SK-N-SH treated with all-trans-retinoic acid at 6 μM for 48 hours (cell line): ENCODE results near the gene ZCCHC24.

Experiments
- ATAC-seq: fragments of 200-7000 bp; cut with Tn5 transposase; 3 replicates; pipeline ENCODE4 v1.9.1; 2020; ENCODE audit warnings: mild to moderate bottlenecking, moderate library complexity
- ARNTL ChIP-seq: fragments of 450-650 bp; formaldehyde crosslinking; IDR thresholded peaks from 2 replicates; pipeline ENCODE4 v1.5.0; 2020; ENCODE audit warnings: low read depth, mild to moderate bottlenecking, moderate library complexity, borderline replicate concordance
- BACH2 ChIP-seq: fragments of 250-450 bp; sonication (Bioruptor Pico); IDR thresholded peaks from 2 replicates; pipeline ENCODE4 v1.9.0; 2021; ENCODE audit warnings: mild to moderate bottlenecking, borderline replicate concordance
- CSRNP3 ChIP-seq: fragments of 250-450 bp; sonication (Bioruptor Pico); IDR thresholded peaks from 2 replicates; pipeline ENCODE4 v1.5.1; 2021; ENCODE audit warnings: mild to moderate bottlenecking, moderate library complexity
- GLIS3 ChIP-seq: fragments of 250-450 bp; sonication (Bioruptor Pico); IDR thresholded peaks from 2 replicates; pipeline ENCODE4 v1.5.0; 2020; ENCODE audit warnings: mild to moderate bottlenecking, moderate library complexity
- OSR1 ChIP-seq: fragments of 250-450 bp; sonication (Bioruptor Pico); IDR thresholded peaks from 2 replicates; pipeline ENCODE4 v1.8.0; 2022; ENCODE audit warnings: moderate library complexity, mild to moderate bottlenecking, inconsistent platforms
- PPARA ChIP-seq: fragments of 250-450 bp; sonication (Bioruptor Pico); IDR thresholded peaks from 2 replicates; pipeline ENCODE4 v1.5.0; 2020; ENCODE audit warnings: mild to moderate bottlenecking, borderline replicate concordance
- RARB ChIP-seq: fragments of 250-450 bp; sonication (Bioruptor Pico); IDR thresholded peaks from 2 replicates; pipeline ENCODE4 v1.8.0; 2021; ENCODE audit warnings: mild to moderate bottlenecking, moderate library complexity
- SNAI2 ChIP-seq: fragments of 250-450 bp; sonication (Bioruptor Pico); IDR thresholded peaks from 2 replicates; pipeline ENCODE4 v1.5.0; 2020; ENCODE audit warnings: mild to moderate bottlenecking, moderate library complexity
- TCF4 ChIP-seq: fragments of 250-450 bp; sonication (Bioruptor Pico); IDR thresholded peaks from 2 replicates; pipeline ENCODE4 v1.8.0; 2021; ENCODE audit warnings: mild to moderate bottlenecking, moderate library complexity, borderline replicate concordance
- TOX ChIP-seq: fragments of 250-450 bp; sonication (Bioruptor Pico); IDR thresholded peaks from 2 replicates; pipeline ENCODE4 v1.8.0; 2021; ENCODE audit warnings: mild to moderate bottlenecking, moderate library complexity, borderline replicate concordance
- ZC3H10 ChIP-seq: fragments of 250-450 bp; sonication (Bioruptor Pico); IDR thresholded peaks from 2 replicates; pipeline ENCODE4 v1.5.1; 2021; ENCODE audit warnings: mild to moderate bottlenecking, moderate library complexity
- ZFP3 ChIP-seq: fragments of 250-450 bp; sonication (Bioruptor Pico); IDR thresholded peaks from 2 replicates; pipeline ENCODE4 v1.5.0; 2020; ENCODE audit warnings: mild to moderate bottlenecking, moderate library complexity
- ZFP30 ChIP-seq: fragments of 450-650 bp; formaldehyde crosslinking; IDR thresholded peaks from 2 replicates; pipeline ENCODE4 v1.5.0; 2022; ENCODE audit warnings: mild to moderate bottlenecking, moderate library complexity
- ZNF565 ChIP-seq: fragments of 450-650 bp; formaldehyde crosslinking; conservative IDR thresholded peaks from 2 replicates; pipeline ENCODE4 v1.5.0; 2020; ENCODE audit warnings: low read depth, mild to moderate bottlenecking, moderate library complexity
- TF ChIP-seq, protein P1 (sequence below): fragments of 250-450 bp; sonication (Bioruptor Pico); IDR thresholded peaks from 2 replicates; pipeline ENCODE4 v1.8.0; 2020; ENCODE audit warnings: mild to moderate bottlenecking, moderate library complexity, borderline replicate concordance
- TF ChIP-seq, protein P2 (sequence below): fragments of 250-450 bp; sonication (Bioruptor Pico); IDR thresholded peaks from 2 replicates; pipeline ENCODE4 v1.5.1; 2020; ENCODE audit warnings: low read depth, mild to moderate bottlenecking, moderate library complexity
- TF ChIP-seq, protein P3 (sequence below): fragments of 250-450 bp; sonication (Bioruptor Pico); IDR thresholded peaks from 2 replicates; pipeline ENCODE4 v1.8.0; 2021; ENCODE audit warnings: low read depth, mild to moderate bottlenecking, moderate library complexity, borderline replicate concordance
- TF ChIP-seq, protein P4 (sequence below): fragments of 250-450 bp; sonication (Bioruptor Pico); IDR thresholded peaks from 2 replicates; pipeline ENCODE4 v1.5.0; 2020; ENCODE audit warnings: mild to moderate bottlenecking, moderate library complexity

The ZCCHC24 gene

DNA sequence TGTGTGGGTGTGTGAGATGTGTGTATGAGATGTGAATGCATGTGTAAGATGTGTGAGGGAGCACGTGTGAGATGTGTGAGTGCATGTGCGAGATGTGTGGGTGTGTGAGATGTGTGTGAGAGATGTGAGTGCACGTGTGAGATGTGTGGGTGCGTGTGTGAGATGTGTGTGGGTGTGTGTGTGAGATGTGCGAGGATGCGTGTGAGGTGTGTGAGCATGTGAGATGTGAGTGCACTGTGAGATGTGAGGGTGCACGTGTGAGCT is 67.1 kb downstream of the ZCCHC24 start:
- ATAC-seq: no peak
- TF ChIP-seq, protein P1, sequence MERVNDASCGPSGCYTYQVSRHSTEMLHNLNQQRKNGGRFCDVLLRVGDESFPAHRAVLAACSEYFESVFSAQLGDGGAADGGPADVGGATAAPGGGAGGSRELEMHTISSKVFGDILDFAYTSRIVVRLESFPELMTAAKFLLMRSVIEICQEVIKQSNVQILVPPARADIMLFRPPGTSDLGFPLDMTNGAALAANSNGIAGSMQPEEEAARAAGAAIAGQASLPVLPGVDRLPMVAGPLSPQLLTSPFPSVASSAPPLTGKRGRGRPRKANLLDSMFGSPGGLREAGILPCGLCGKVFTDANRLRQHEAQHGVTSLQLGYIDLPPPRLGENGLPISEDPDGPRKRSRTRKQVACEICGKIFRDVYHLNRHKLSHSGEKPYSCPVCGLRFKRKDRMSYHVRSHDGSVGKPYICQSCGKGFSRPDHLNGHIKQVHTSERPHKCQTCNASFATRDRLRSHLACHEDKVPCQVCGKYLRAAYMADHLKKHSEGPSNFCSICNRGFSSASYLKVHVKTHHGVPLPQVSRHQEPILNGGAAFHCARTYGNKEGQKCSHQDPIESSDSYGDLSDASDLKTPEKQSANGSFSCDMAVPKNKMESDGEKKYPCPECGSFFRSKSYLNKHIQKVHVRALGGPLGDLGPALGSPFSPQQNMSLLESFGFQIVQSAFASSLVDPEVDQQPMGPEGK: no peak
- TF ChIP-seq ZFP30 (CRISPR knock-in tag) (no peak), GLIS3 (CRISPR knock-in tag) (no peak), ZC3H10 (CRISPR knock-in tag) (no peak)

GRCh38 chr10:79377557-79378382 is 67.7 kb downstream of the ZCCHC24 start:
- no peak for ATAC-seq
- TF ChIP-seq, protein P2, sequence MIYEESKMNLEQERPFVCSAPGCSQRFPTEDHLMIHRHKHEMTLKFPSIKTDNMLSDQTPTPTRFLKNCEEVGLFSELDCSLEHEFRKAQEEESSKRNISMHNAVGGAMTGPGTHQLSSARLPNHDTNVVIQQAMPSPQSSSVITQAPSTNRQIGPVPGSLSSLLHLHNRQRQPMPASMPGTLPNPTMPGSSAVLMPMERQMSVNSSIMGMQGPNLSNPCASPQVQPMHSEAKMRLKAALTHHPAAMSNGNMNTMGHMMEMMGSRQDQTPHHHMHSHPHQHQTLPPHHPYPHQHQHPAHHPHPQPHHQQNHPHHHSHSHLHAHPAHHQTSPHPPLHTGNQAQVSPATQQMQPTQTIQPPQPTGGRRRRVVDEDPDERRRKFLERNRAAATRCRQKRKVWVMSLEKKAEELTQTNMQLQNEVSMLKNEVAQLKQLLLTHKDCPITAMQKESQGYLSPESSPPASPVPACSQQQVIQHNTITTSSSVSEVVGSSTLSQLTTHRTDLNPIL (CRISPR knock-in tag): no peak

- ATAC-seq: no peak
- TF ChIP-seq ZNF565 (CRISPR knock-in tag) (no peak), ZFP3 (CRISPR knock-in tag) (no peak), TOX (no peak), ZC3H10 (CRISPR knock-in tag) (no peak), BACH2 (CRISPR knock-in tag) (no peak), PPARA (CRISPR knock-in tag) (no peak), CSRNP3 (no peak), ARNTL (CRISPR knock-in tag) (no peak), OSR1 (no peak), SNAI2 (no peak), RARB (no peak), TCF4 (no peak)
- TF ChIP-seq, protein P3, sequence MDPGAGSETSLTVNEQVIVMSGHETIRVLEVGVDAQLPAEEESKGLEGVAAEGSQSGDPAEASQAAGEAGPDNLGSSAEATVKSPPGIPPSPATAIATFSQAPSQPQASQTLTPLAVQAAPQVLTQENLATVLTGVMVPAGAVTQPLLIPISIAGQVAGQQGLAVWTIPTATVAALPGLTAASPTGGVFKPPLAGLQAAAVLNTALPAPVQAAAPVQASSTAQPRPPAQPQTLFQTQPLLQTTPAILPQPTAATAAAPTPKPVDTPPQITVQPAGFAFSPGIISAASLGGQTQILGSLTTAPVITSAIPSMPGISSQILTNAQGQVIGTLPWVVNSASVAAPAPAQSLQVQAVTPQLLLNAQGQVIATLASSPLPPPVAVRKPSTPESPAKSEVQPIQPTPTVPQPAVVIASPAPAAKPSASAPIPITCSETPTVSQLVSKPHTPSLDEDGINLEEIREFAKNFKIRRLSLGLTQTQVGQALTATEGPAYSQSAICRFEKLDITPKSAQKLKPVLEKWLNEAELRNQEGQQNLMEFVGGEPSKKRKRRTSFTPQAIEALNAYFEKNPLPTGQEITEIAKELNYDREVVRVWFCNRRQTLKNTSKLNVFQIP (CRISPR knock-in tag): no peak
- TF ChIP-seq, protein P1: no peak
- TF ChIP-seq, protein P4, sequence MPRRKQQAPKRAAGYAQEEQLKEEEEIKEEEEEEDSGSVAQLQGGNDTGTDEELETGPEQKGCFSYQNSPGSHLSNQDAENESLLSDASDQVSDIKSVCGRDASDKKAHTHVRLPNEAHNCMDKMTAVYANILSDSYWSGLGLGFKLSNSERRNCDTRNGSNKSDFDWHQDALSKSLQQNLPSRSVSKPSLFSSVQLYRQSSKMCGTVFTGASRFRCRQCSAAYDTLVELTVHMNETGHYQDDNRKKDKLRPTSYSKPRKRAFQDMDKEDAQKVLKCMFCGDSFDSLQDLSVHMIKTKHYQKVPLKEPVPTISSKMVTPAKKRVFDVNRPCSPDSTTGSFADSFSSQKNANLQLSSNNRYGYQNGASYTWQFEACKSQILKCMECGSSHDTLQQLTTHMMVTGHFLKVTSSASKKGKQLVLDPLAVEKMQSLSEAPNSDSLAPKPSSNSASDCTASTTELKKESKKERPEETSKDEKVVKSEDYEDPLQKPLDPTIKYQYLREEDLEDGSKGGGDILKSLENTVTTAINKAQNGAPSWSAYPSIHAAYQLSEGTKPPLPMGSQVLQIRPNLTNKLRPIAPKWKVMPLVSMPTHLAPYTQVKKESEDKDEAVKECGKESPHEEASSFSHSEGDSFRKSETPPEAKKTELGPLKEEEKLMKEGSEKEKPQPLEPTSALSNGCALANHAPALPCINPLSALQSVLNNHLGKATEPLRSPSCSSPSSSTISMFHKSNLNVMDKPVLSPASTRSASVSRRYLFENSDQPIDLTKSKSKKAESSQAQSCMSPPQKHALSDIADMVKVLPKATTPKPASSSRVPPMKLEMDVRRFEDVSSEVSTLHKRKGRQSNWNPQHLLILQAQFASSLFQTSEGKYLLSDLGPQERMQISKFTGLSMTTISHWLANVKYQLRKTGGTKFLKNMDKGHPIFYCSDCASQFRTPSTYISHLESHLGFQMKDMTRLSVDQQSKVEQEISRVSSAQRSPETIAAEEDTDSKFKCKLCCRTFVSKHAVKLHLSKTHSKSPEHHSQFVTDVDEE: no peak
Measured at GRCh38 chr10:79376751-79377556, 68.5 kb downstream of the ZCCHC24 start.
